ENCODE results near the gene FHAD1. TPM values are rescaled to one million over a fixed set of nuclear protein-coding genes. Genes with fewer than 3 reads are reported as not detected.

FHAD1 gene
- total RNA-seq, 1 donor from 2014 or later = 1.3 TPM

- no peaks in the 10 kb centered on the region for H3K4me1 Mint-ChIP-seq
- no peak overlapping the region for H3K27ac Mint-ChIP-seq
- no peaks in the 10 kb centered on the region for H3K36me3 Mint-ChIP-seq
- no peaks in the 10 kb centered on the region for H3K9me3 Mint-ChIP-seq
- no peak for TF ChIP-seq CTCF (IDR thresholded peaks at IDR 0.05; ENCODE audit: unreplicated experiment)
- DNase-seq (ENCODE audit: low spot score in 2 of 2, unreplicated experiment in 2 of 2) = no peak
- H3K4me3 Mint-ChIP-seq = no peak overlapping the region
- H3K27me3 Mint-ChIP-seq (ENCODE audit: low read depth) = peaks cover 15% of the 10 kb centered on the region
Measured at GRCh38 chr1:15442759-15443158, 195.7 kb downstream of the FHAD1 start.

GRCh38 chr1:15443281-15443680 is 196.3 kb downstream of the FHAD1 start:
- Mint-ChIP-seq H3K36me3 (no peaks in the 10 kb centered on the region), H3K4me3 (no peak overlapping the region), H3K27me3 (ENCODE audit: low read depth) (peaks cover 16% of the 10 kb centered on the region), H3K9me3 (no peaks in the 10 kb centered on the region), H3K27ac (no peak overlapping the region), H3K4me1 (no peaks in the 10 kb centered on the region)
- DNase-seq (ENCODE audit: low spot score in 2 of 2, unreplicated experiment in 2 of 2) = no peak
- no peak for TF ChIP-seq CTCF (IDR thresholded peaks at IDR 0.05; ENCODE audit: unreplicated experiment)

GRCh38 chr1:15444468-15445389 is 197.7 kb downstream of the FHAD1 start:
- DNase-seq (ENCODE audit: low spot score in 2 of 2, unreplicated experiment in 2 of 2) = no peak
- H3K27me3 Mint-ChIP-seq (ENCODE audit: low read depth) = peaks cover 16% of the 10 kb centered on the region
- H3K4me1 Mint-ChIP-seq = no peaks in the 10 kb centered on the region
- no peak overlapping the region for H3K27ac Mint-ChIP-seq
- no peak for TF ChIP-seq CTCF (IDR thresholded peaks at IDR 0.05; ENCODE audit: unreplicated experiment)
- no peak overlapping the region for H3K4me3 Mint-ChIP-seq
- no peaks in the 10 kb centered on the region for H3K36me3 Mint-ChIP-seq
- H3K9me3 Mint-ChIP-seq = no peaks in the 10 kb centered on the region

GRCh38 chr1:15445390-15446122 is 198.5 kb downstream of the FHAD1 start:
- Mint-ChIP-seq H3K4me1 (no peaks in the 10 kb centered on the region), H3K9me3 (no peaks in the 10 kb centered on the region), H3K27me3 (ENCODE audit: low read depth) (peaks cover 16% of the 10 kb centered on the region), H3K36me3 (no peaks in the 10 kb centered on the region), H3K27ac (no peak overlapping the region), H3K4me3 (no peak overlapping the region)
- DNase-seq (ENCODE audit: low spot score in 2 of 2, unreplicated experiment in 2 of 2) = no peak
- no peak for TF ChIP-seq CTCF (IDR thresholded peaks at IDR 0.05; ENCODE audit: unreplicated experiment)

GRCh38 chr1:15446212-15446611 is 199.2 kb downstream of the FHAD1 start:
- Mint-ChIP-seq H3K27me3 (ENCODE audit: low read depth) (peaks cover 14% of the 10 kb centered on the region), H3K4me1 (no peaks in the 10 kb centered on the region), H3K9me3 (peaks cover 6% of the 10 kb centered on the region), H3K27ac (no peak overlapping the region), H3K4me3 (no peak overlapping the region), H3K36me3 (no peaks in the 10 kb centered on the region)
- DNase-seq (ENCODE audit: low spot score in 2 of 2, unreplicated experiment in 2 of 2) = no peak
- no peak for TF ChIP-seq CTCF (IDR thresholded peaks at IDR 0.05; ENCODE audit: unreplicated experiment)

Other genes with a start within 250 kb of the FHAD1 start
- 10.4 to 11.2 TPM (median 10.9 TPM) in 3 replicates for gene TMEM51, start 93.5 kb upstream of the FHAD1 start, total RNA-seq
- 16.2 to 18.0 TPM (median 17.5 TPM) in 3 replicates for gene EFHD2, start 162.7 kb downstream of the FHAD1 start, total RNA-seq
- 0.13 to 1.2 TPM (median 0.38 TPM) in 3 replicates for gene CTRC, start 191.2 kb downstream of the FHAD1 start, total RNA-seq
- not detected in 3 replicates for gene CELA2A, start 209.5 kb downstream of the FHAD1 start, total RNA-seq
- gene CELA2B, start 228.9 kb downstream of the FHAD1 start, total RNA-seq = not detected in 3 replicates